ENCODE data around the gene LRMDA.

LRMDA gene

DNA sequence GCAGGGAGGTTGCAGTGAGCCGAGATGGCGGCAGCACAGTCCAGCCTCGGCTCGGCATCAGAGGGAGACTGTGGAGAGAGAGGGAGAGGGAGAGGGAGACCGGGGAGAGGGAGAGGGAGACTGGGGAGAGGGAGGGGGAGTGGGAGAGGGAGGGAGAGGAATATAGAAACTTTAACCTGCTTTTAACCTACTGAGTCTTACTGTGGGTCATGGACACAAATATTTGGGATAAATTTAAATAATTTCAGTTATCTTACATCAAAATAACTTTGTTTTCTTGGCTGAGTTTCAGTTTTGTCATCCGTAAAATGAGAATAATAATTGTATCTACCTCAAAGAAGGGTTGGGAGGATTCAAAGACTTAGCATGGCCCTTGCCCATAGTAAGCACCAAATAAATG, 319.8 kb downstream of the LRMDA start:
- DNase-seq (ENCODE audit: low read depth): no peak
- H3K4me3 ChIP-seq (ENCODE audit: low read length): no peak overlapping the region
- TF ChIP-seq, protein P1, sequence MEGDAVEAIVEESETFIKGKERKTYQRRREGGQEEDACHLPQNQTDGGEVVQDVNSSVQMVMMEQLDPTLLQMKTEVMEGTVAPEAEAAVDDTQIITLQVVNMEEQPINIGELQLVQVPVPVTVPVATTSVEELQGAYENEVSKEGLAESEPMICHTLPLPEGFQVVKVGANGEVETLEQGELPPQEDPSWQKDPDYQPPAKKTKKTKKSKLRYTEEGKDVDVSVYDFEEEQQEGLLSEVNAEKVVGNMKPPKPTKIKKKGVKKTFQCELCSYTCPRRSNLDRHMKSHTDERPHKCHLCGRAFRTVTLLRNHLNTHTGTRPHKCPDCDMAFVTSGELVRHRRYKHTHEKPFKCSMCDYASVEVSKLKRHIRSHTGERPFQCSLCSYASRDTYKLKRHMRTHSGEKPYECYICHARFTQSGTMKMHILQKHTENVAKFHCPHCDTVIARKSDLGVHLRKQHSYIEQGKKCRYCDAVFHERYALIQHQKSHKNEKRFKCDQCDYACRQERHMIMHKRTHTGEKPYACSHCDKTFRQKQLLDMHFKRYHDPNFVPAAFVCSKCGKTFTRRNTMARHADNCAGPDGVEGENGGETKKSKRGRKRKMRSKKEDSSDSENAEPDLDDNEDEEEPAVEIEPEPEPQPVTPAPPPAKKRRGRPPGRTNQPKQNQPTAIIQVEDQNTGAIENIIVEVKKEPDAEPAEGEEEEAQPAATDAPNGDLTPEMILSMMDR (conservative IDR thresholded peaks at IDR 0.05; ENCODE audit: low read length): no peak

DNA sequence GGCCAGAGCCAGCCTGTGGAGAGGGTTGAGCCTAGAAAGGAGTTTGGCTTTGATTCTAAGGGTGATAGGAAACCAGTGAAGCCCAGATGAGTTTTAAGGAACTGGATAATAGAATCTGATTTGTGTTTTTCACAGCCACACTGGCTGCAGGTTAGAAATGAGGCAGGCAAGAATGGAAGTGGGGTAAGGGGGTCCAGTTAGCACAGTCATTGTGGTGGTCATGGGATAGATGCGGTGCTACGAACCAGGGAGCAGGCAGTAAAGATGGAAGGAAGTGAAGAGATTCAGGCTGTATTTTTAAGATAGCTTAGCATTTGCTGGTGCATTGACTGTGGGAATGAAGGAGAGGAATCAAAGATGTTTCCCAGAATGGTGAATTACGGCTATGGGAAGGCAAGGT, 322.2 kb downstream of the LRMDA start:
- TF ChIP-seq, protein P1 (conservative IDR thresholded peaks at IDR 0.05; ENCODE audit: low read length): no peak
- no peak for DNase-seq (ENCODE audit: low read depth)
- H3K4me3 ChIP-seq (ENCODE audit: low read length): no peak overlapping the region

DNA sequence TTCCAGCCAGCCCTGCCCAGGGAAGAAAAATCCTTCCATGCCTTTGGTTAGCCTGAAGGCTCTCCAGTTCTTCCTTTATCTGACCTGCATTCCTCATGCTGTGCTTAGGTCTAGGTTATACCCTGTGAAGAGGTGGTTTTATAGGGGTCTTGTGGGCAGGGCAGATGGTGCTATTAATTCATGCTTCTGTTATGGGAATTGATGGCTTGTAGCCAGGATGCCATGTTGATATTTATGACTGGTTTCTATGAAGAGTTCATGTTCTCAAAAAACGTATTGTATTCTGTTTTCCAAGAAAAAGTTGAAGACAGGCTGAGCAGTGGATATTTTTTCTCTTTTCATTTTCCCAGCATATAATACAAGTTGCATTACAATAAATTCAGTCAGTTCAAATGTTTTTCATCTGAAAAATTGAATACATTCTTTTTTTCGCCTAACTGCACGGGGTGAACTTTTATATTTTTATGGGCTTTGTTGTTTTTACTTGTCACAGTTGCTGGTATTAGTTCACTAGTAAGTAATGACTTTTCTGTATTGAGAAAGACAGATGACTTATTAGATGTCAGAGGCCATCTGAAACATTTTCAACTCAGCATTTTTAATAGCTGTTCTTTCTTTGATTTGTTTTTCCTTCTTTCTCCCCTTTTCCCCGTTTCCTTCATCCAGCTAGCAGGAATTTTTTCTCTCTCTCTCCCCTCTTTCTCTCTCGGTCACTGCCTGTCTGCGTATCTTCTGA, 322.8 kb downstream of the LRMDA start:
- TF ChIP-seq, protein P1 (conservative IDR thresholded peaks at IDR 0.05; ENCODE audit: low read length): no peak
- H3K4me3 ChIP-seq (ENCODE audit: low read length): no peak overlapping the region
- DNase-seq (ENCODE audit: low read depth): no peak

DNA sequence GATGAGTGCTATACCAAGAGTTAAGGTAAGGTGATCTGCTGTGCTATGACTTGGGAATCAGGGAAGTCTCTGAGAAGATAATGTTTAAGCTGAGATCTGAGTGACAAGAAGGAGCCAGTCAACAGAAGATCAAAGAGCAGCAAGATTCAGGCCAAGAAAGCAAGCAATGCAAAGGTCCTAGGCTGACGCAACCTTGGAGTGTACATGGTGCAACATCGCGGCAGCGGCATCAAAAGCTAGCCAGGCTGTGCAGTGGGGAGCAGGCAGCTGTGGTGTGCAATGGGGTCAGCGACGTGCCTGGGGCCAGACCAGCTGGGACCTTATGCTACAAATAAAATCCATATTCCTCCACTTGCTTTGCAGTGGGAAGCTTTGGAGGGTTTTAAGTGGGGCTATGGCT, 324.1 kb downstream of the LRMDA start:
- no peak for DNase-seq (ENCODE audit: low read depth)
- H3K4me3 ChIP-seq (ENCODE audit: low read length): no peak overlapping the region
- TF ChIP-seq, protein P1 (conservative IDR thresholded peaks at IDR 0.05; ENCODE audit: low read length): no peak

DNA sequence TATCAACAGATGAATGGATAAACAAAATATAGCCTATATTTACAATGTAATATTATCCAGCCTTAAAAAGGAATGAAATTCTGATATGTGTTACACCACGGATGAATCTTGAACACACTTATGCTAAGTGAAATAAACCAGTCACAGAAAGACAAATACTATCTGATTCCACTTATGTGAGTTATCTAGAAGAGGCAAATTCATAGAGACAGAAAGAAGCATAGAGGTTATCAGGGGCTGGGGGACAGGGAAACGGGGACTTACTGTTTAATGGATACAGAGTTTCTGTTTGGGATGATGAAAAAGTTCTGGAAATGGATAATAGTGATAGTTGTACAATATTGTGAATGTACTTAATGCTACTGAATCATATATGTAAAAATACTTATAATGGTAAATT, 329.9 kb downstream of the LRMDA start:
- DNase-seq (ENCODE audit: low read depth): no peak
- no peak overlapping the region for H3K4me3 ChIP-seq (ENCODE audit: low read length)
- TF ChIP-seq, protein P1 (conservative IDR thresholded peaks at IDR 0.05; ENCODE audit: low read length): no peak

DNA sequence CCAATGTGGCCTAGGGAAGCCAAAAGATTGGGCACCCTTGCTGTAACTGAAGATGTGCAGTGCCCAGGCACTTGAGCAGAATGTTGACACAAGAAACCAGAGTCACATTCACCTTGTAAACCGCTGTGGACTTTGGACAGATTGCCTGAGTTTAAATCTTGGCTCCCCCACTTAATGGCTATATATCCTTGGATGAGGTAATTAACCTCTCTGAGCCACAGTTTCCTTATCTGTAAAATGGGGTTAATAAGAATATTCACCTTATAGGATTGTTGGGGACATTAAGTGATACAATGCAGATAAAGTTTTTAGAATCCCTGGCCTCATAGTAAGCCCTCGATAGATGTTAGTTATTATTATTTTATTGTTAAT, 331.0 kb downstream of the LRMDA start:
- TF ChIP-seq, protein P1 (conservative IDR thresholded peaks at IDR 0.05; ENCODE audit: low read length): no peak
- H3K4me3 ChIP-seq (ENCODE audit: low read length): no peak overlapping the region
- no peak for DNase-seq (ENCODE audit: low read depth)

DNA sequence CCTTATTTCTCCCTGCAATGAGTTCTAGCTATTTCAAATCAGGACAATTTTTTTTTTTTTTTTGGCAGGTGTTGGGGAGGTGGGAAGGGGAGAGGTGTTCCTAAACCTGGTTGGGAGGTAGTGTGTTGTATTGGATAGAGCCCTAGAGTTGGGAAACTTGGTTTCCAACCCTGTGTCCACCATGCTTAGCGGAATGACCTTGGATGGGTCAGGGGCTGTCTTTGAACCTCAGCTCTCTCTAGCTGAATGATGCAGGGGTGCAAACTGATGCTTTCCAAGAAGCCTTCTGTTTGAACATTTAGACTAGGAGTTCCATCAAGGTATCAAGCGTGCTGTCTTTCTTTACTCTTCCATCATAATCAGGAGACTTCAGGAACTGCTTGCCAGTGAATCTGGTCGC, 332.2 kb downstream of the LRMDA start:
- no peak for DNase-seq (ENCODE audit: low read depth)
- TF ChIP-seq, protein P1 (conservative IDR thresholded peaks at IDR 0.05; ENCODE audit: low read length): no peak
- H3K4me3 ChIP-seq (ENCODE audit: low read length): no peak overlapping the region

Data from AG10803 (cell line).